HG02763 (cell line): ENCODE data around the gene ASPN.

Source experiments
- ATAC-seq: cut with Tn5 transposase; IDR thresholded peaks from one replicate; pipeline ENCODE4 v1.9.1; 2021; ENCODE audit warnings: mild to moderate bottlenecking, moderate library complexity; ENCODE audit not compliant: unreplicated experiment

Gene ASPN

GRCh38 chr9:92506184-92506857, 24.0 kb upstream of the ASPN start:
- ATAC-seq = no peak

- ATAC-seq = no peak
These were observed 22.6 kb upstream of the ASPN start for GRCh38 chr9:92504881-92505280.

GRCh38 chr9:92503156-92503555, 20.9 kb upstream of the ASPN start:
- ATAC-seq = no peak

- ATAC-seq = no peak
These were observed 19.5 kb upstream of the ASPN start for GRCh38 chr9:92501671-92502393.

- no peak for ATAC-seq
These were observed 18.4 kb upstream of the ASPN start for GRCh38 chr9:92500725-92501124.

- no peak for ATAC-seq
These were observed 17.4 kb upstream of the ASPN start for GRCh38 chr9:92499701-92500100.

GRCh38 chr9:92496396-92497176, 14.3 kb upstream of the ASPN start:
- no peak for ATAC-seq

GRCh38 chr9:92494856-92495255, 12.6 kb upstream of the ASPN start:
- ATAC-seq = no peak

- no peak for ATAC-seq
These were observed 11.6 kb upstream of the ASPN start for GRCh38 chr9:92493749-92494387.

- no peak for ATAC-seq
These were observed 10.6 kb upstream of the ASPN start for GRCh38 chr9:92492781-92493401.

GRCh38 chr9:92488681-92489550, 6.6 kb upstream of the ASPN start:
- no peak for ATAC-seq

- ATAC-seq = no peak
These were observed 4.1 kb upstream of the ASPN start for GRCh38 chr9:92486371-92486770.

- ATAC-seq = no peak
These were observed 2.3 kb upstream of the ASPN start for GRCh38 chr9:92484563-92484962.

- ATAC-seq = no peak
These were observed 1.6 kb upstream of the ASPN start for GRCh38 chr9:92483627-92484545.

GRCh38 chr9:92482805-92483204, 499 bp upstream of the ASPN start:
- no peak for ATAC-seq

- ATAC-seq = no peak
These were observed 1.2 kb downstream of the ASPN start for GRCh38 chr9:92480986-92481633.

- no peak for ATAC-seq
These were observed 2.0 kb downstream of the ASPN start for GRCh38 chr9:92480291-92480771.

GRCh38 chr9:92479346-92479745, 3.0 kb downstream of the ASPN start:
- ATAC-seq = no peak
